Muscle of back (tissue), 11 donors: ENCODE results near the gene KCND3. TPM values are rescaled to one million over a fixed set of nuclear protein-coding genes. Genes with fewer than 3 reads are reported as not detected.
A peak's percentile ranks its signal among the peaks of the same experiment; 100 is the strongest.

Source experiments
- DNase-seq, 3 donors: peaks; one replicate each; pipeline versions ENCODE4 v3.0.0 to v3.0.0-alpha.2; 2013
- polyA plus RNA-seq, 10 donors: library from polyadenylated mRNA; unstranded; fragments of 120-200 nt; gene quantifications; one replicate each; pipeline ENCODE4 v1.2.1, GENCODE V29; 2013; ENCODE audit not compliant: insufficient read length in 10 of 10

The KCND3 gene
- polyA plus RNA-seq, 10 donors, result 1.0 to 2.3 (median 1.4) TPM

DNA sequence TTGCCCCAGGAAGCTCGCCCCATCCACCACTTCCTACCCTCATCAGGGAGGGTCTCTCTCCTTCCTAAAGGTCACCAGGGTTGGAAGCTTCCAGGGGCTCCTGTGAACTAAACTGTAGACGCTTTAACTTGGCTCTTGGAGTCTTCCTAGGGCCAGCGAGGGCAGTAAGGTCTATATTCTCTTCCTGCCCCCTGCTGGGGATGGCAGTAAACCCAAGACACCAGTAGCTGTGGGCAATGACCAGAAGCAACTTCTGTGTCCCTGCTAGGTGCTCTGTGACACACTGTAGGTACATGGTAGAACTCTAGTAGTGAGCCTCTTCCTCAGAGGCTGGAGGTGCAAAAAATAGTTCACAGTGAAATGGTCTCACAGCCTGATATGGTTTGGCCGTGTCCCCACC is 30.0 kb downstream of the KCND3 start:
- no peak for DNase-seq

GRCh38 chr1:111958851-111959250 is 30.6 kb downstream of the KCND3 start:
- no peak for DNase-seq

GRCh38 chr1:111958075-111958474 is 31.4 kb downstream of the KCND3 start:
- no peak for DNase-seq

DNA sequence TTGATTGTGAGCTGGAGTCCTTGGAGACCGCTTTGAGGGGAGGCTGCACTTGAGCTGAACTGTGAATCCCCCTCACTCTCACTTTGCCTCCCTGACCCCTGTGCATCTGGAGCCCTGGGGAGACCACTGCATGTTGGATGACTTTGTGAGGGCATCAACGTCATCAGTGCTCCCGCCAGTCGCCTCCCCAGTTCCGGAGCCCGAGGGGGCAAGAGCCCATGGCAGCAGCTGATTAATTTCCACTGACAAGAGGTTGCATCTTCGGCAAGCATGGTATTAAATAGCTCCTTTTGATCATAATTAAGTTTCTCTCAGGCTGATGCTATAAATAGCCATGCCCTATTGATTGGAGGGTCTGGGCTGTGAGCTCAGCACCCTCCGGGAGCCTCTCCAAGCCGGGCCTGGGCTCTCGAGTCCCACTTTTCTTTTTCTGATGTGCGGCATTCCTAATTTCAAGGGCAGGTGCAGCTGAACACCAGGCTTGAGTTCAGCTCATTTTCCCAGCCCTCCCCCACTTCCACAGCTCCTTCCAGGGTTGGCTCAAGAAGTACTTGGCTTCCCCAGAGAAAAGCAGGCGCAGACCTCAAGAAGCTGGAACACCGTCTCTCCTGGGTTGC is 33.2 kb downstream of the KCND3 start:
- DNase-seq, result no peak

GRCh38 chr1:111955755-111956154 is 33.7 kb downstream of the KCND3 start:
- no peak for DNase-seq

DNA sequence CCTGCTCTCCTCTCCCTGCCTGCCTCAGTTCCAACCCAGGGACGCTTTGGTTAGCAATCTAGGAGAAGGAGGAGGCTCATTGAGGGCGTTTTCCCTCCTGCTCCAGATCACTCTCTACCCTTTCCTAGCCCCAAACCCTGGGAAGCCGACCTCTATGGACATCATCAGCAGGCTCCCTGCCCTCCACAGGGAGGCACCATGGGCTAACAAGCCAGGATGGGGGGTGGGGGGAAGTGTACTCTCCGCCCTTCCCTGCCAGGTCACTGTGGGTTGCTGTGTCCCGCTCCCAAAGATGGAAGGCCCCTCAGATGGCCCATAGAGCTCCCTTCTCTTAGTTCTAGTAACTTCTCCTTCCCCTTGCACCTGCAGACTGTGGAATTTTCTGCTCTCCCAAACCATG is 35.7 kb downstream of the KCND3 start:
- DNase-seq, result no peak

DNA sequence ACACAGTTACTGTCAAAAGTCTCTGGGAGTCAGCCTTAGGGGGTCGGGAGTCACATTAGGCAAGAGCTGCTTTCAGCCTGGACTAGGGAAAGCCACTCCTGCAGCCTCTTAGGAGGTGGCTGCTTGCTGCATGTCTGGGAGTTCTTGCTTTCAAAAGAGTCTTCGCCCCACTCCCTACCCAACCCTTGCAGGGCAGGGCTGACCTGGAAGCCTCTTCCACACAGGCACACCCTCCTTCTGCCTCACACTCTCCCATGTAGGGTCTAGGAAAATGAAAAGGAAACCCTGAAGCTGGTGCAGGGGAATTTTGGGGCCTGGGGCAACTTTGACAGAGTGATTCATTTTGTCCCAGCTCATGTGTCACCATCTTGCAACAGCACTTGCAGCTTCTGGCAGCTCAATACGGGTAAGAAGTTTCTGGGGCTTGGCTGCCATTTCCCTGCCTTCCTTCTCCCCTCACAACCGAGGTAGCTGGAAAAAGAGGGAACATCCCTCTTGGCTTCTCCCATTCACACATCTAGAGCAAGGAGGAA is 37.3 kb downstream of the KCND3 start:
- no peak for DNase-seq

GRCh38 chr1:111948209-111949171 is 41.0 kb downstream of the KCND3 start:
- peak in 1 of 3 donors; percentile 11 for DNase-seq

DNA sequence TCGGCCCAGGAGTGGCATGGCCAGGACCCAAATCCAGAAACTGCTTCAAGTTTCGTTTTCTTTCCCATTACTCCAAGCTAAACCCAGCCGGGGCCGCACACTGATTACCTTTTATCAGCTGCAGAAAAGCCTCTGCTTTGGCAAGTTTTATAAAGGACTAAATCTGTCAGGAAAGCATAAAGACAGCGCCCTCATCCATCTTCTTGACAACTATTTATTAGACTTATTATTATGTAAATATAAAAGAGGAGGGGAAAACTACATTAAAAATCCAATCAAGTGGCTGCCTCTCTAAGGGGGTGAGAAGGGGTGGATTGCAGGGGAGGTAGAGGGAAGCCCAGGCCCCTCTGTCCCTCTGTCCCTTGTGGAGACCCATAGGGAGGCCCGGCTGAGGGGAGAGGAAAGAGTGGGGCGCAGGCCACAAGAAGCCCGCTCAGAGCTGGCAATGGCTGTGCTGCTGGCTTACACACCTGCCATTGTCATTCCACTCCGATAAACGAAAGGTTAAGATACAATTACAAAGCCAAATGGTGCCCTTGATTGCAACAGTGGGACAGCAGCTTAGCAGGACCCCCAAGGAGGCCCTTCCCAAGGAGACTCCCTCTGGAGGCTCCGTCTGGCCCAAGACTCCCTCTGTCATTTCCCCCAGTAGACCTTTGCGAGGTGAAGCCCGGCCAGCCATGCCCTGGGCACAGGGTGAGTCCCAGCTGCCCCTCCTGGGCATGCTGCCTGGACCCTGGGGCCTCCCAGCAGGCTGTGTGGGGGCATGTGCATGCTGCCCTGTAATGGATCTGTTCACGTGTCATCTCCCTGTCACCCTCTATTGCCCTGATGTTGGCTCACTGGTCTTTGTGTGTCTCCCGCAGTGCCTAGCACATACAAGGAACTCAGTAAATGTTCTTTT is 45.4 kb downstream of the KCND3 start:
- DNase-seq, result peak; percentile 15 to 23 (median 22)

DNA sequence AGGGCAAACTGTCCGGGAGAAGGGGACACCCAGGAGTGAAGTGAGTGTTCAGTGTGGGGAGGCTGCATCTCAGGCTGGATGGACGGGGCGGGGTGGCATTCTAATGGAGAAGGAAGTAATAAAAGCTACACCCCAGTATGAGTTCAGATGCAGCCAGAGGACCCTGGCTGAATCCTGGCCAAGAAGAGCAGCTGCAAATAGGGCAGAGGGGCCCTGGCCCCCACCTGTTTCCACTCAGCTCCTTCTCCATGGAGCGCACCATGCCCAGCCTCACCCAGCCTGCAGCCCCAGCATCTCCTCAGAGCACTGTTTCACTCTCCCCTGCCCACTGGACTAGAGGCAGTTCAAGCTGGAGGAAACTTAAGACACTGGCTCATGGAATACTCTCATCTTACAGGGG is 46.4 kb downstream of the KCND3 start:
- DNase-seq, result peak in 1 of 3 donors; percentile 13

DNA sequence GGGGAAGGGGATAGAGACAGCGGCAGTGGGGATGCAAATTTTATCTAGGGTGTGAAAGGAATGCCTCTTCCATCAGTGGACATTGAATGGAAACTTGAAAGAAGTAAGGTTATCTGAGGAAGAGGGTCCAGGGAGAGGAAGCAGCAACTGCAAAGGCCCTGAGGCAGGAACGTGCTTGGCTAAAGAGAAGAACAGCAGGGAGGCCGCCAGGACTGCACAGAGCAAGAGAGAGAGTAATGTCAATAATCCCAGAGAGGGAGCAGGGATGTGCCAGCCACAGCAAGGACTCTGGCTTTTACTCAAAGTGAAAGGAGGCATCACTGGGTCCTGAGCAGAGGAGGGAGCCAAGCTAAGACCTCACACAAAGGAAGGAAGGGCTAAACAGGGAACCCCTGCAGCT is 50.9 kb downstream of the KCND3 start:
- DNase-seq, result no peak

- DNase-seq, result no peak
These were observed 51.3 kb downstream of the KCND3 start for GRCh38 chr1:111938123-111938522.

DNA sequence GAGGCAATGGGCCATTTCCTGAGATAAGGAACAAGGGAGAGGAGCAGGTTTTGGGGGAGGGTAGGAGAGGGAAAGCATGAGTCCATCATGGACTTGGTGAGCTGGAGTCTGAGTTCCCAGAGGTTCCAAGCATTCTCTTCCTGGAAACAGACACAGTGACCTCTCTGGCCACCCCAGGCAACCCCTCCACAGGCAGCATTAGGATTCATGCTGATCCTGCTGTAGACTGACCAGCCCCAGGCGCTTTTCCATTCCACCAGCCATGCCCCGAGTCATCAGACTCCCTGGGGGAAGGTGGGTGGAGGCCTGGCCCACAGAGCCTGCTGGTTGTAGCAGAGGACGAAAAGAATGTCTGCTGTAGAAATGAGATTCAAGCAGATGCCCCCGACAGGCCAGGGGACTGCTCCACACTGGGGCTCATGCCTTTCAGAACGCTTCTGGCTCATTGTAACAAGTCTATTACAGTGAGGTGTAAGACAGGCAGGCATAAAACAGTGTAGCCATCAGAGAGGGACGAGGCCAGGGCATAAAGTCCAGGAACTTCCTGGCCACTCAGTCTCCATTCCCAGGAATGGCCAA is 52.2 kb downstream of the KCND3 start:
- DNase-seq, result no peak

DNA sequence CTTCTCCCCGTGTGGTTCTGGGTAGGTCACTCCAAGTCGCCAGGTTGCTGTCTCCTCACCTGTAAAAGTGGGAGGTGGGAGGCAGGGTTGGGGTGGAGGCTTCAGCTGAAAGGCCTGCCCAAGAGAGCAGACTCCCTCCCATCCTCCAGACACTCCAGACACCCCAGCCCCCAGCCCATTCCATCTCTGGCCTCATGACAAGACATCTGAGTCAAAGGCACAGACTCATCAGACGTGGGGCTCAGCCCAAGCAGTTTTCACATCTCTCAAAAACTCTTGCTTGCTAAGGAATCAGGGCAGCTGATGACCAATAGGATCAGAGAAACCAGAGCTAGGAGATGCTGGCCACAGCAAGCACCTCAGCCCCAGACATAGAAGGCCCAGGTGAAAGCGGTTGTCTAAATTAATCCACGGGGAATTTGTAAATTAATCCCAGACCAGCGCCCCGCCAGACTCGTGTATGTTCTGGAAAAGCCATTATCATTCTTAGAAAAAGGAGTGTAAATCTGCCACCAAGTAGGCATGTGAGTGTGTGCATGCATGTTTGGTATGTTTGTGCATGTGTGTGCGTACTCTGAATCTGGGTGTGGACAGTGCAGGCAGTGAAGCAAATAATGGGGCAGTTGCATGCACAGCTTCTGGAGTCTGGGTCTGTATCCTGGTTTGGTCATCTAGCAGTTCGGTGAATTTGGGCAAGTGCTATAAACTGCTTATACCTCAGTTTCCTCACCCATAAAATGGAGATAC is 55.2 kb downstream of the KCND3 start:
- DNase-seq, result no peak

DNA sequence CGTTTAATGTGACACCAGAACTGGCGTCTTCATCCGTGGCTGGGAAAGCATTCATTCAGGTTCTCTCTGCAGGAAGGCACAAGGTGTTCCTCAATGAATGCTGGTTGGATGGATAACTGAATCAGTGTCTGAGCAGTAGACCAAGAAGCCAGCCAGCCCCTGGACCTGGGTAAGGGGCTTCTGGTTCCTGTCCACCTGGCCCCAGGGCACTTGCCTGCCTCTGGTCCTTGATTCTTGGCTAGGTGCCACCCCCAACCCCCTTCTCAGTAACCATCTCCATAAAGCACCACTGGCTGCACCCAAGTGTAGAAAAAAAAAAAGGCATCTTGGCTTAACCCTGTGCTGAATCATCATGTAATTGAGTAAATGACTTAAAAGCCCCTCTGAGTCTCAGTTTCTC is 59.1 kb downstream of the KCND3 start:
- DNase-seq, result no peak

GRCh38 chr1:111928531-111928930 is 60.9 kb downstream of the KCND3 start:
- no peak for DNase-seq

DNA sequence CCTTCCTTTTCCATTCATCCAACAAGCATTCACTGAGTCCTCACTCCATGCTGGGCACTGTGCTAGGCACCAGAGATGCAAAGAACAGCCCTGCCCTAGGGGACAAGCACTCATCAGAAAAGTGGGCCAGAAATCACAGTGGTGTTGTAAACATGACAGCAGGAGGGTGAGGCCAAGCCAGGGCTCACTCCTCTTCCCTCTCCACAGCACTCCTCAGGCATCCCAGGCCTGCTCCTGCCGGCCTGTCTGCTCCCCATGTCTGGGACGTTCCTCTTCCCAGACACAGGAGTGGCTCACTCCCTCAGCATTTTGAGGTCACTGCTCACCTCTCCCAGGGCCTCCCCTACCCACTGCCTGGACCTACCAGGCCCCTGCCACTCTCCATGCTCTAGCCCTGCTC is 61.8 kb downstream of the KCND3 start:
- no peak for DNase-seq

- no peak for DNase-seq
These were observed 64.7 kb downstream of the KCND3 start for GRCh38 chr1:111924786-111925185.

- no peak for DNase-seq
These were observed 65.7 kb downstream of the KCND3 start for GRCh38 chr1:111923766-111924165.

DNA sequence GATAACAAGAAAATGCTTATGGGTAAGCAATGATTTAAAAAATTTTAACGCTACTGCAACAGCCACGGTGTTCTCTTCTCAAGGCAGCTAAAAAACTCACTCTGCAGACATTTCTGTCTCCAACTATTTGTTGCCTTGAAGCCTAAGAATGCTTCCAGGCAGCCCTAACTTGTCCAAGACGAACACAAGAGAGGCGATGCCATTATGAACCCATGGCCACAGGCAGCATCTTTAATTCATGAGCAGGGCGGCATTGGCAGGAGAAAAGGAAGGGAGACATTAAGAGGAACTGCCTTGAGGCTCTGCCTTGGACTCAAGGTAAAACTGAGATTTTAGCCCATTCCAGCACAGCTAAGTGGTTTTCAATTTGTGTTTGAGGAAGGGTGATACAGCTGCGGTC is 67.5 kb downstream of the KCND3 start:
- DNase-seq, result no peak
